GM18873 (cell line): ENCODE data around the gene GRAP.
"Not testable (repeated sequence)": the region's sequence is repeated elsewhere in the genome, so short reads cannot be mapped to it uniquely, and the experiment has no call there.

Source experiments
- ATAC-seq: cut with Tn5 transposase; IDR thresholded peaks from one replicate; pipeline ENCODE4 v1.9.1; 2021; ENCODE audit warnings: mild to moderate bottlenecking, moderate library complexity, moderate number of reproducible peaks; ENCODE audit not compliant: unreplicated experiment, low FRiP score

Gene GRAP

DNA sequence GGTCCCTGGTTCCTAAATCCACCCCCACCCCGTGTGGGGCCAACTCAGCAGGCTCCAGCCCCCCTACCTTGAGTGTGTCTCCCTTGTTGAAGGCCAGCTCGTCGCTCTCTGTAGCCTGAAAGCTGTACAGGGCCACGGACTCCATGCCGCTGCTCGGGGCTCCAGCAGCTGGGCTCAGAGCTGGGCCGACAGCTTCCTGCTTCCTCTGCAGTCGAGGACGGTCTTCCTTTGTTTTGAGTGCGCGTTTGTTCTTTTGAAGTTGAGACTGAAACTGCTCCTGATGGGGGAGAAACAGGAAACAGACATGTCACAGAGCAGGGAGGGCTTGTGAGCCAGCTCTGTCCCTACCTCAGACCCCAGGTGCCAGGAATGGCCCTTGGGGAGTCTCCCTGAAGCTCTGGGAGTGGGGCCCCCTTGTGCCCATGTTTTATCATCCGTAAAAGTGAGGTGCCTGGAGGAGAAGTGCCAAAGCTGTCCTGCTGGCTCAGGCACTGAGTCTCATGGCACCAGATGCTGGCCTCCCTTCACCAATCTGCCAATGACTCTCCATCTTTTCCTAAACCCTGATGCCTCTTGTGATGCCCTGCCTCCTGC, at the start of gene GRAP:
Gene GRAP (minus strand): TSS at position 176 of the 594 bp plus-strand sequence. CDS start 31 bp downstream, at position 145.
- not testable (repeated sequence) for ATAC-seq

DNA sequence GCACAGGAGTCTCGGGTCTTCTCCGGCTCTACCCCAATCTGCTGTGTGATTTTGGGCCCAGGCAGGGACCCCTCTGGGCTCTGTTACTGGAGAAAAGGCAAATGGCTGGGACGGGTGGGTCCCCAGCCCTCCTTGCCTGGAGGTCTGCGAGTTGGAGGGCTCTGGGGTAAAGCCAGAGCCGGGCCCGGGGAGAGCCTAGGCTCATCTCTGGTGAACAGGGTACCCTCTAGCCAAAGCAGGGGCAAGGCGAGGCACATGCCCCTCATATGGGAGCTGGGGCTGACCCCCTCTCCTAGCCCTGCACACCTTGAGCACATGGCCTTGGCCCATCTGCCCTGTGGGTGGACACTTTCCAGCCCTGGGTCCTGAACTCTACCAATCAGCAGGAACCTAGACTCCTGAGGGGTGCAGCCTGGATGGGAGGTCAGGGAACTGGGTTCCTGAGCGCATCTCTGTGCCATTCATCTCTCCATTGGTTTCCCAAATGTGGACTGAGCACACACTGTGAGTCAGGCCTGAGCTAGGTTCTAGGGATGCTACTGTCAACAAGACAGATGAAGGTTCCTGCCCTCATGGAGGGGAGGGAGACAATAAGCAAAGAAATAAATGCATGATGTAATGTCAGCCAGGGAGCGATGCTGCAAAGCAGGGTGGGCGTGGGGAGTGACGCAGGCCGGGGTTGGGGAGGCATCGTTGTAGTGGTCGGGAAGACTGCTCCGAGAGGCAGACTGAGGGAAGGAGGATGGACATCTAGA, 47.1 kb upstream of the GRAP start:
- not testable (repeated sequence) for ATAC-seq

DNA sequence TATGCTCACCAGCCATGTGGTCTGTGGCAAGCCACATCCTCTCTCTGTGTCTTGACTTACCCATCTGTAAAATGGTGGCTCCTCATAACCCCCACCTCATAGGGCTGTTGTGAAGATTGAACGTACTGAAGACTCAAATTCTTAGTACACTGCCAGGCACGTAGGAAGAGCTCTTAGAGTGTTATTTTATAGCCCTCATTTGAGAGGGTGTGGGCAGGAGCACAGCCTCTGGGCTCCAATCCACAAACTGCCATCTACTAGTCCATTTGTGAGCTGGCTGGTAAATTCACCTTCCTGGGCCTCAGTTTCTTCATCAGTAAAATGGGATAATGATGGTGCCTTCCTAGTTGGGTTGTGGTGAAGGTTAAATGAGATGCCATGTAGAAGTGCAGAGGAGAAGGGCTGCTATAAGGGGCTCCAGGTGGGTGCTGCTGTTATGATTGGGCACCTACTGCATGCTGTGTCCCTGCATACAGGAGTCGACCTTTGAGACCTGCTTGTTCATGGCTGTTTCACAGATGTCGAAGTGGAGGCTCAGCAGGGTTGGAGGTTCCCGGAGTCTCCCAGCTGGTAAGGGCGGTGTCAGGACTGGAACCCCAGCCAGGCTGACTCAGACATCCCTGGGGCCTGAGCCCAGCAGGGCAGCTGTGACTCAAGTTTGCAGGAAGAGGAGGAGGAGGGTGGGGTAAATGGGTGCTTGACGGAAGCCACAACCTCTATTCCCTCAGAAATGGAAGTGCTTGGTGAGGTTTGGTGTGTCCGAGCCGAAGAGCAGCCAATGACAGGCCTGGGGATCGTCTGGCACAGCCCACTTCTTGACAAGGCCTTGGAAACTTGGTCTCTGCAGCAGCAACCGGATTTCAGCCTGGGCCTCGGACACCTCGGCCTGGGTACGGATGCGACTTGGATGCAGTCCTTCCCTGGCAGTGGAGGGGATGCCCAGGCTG, 46.3 kb upstream of the GRAP start:
- not testable (repeated sequence) for ATAC-seq

DNA sequence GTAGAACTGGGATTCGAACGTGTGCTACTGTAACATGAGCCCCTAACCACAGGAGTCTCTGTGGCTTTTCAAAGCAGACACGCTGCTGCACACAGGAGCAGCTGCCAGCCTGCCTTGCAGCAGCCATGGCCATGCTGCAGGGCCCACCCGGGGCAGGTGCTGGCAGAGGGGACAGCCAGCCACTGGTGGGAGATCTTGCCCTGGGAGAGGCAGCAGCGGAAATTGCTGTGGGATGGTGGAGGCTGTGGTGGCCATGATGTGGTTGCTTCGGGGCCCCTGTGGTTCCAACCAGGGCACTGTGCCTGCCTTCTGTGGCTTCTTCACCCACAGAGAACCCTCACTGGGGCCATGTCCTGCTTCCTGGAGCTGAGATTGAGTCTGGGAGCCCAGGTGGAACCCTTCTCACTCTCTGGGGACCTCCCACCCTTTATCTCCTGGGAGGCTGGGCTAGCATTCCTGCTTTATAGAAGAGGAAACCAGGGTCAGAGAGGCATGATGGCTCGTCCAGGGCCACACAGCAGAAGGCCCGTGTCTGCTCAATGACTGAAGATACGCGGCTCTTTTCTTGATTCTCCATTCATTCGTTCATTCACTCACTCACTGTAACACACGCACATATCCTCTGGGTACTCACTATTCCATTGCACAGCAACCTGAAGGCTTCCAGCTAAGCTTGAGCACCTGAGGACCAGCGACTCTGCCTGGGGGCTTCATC, 43.5 kb upstream of the GRAP start:
- ATAC-seq, result peak; percentile 44

DNA sequence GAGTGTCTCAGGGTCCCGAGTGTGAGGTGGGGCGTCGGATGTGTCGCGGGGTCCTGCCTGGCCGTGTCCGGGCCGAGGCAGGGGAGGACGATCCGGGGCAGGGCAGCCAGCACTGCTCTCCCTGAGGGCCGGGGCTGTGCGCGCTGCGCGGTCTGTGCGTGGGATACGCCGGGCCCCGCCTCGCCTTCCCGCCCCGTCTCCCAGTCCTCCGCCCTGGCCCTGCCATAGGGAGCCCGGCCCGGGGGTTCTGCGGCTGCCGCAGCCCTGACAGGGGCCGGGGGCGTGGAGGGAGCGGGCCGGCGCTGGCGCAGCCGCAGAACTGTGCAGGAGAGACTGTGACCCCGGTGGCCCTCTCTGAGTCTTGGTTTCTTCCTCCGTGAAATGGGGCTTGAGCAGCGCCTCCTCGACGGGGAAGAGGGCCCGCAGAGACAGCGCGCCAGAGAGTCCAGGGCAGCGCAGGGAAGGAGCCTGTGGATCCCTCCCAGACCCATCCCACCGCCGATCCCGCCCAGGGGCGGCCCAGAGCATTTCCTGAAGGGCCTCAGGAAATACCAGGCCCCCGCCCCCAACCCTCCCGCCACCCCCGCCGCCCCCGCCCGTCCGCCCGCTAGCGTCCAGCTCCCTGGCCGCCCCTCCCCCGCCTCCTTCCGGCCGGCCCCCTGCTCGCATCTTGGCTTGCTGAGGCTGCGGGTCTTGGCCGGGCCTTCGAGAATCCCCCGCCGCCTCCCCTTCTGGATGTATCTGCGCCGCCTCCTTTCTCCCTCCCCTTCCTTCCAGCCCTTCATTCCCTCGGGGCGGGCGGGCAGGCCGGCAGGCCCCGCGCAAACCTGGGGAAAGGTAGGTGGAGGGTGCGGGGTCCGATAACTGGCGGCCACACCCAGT, 42.3 kb upstream of the GRAP start:
- ATAC-seq, result not testable (repeated sequence)

DNA sequence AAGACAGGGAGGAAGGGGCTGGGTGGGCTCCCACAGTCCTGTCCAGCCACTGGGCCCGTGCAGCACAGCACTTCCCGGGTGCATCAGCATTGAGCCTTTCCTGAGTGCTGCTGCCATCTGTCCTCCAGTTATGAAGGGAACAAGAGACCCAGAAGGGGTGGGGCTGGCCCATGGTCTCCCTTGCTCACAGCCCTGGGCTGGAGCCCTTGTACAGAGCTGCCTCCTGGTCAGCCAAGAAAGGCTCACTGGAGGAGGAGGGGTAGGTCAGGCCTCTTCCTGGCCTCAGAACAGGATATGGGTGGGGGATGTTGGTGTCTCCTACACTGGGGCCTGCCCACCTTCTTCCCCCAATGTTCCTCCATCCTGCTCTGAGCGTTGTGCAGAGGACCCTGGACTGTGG, 30.6 kb upstream of the GRAP start:
- ATAC-seq, result not testable (repeated sequence)

DNA sequence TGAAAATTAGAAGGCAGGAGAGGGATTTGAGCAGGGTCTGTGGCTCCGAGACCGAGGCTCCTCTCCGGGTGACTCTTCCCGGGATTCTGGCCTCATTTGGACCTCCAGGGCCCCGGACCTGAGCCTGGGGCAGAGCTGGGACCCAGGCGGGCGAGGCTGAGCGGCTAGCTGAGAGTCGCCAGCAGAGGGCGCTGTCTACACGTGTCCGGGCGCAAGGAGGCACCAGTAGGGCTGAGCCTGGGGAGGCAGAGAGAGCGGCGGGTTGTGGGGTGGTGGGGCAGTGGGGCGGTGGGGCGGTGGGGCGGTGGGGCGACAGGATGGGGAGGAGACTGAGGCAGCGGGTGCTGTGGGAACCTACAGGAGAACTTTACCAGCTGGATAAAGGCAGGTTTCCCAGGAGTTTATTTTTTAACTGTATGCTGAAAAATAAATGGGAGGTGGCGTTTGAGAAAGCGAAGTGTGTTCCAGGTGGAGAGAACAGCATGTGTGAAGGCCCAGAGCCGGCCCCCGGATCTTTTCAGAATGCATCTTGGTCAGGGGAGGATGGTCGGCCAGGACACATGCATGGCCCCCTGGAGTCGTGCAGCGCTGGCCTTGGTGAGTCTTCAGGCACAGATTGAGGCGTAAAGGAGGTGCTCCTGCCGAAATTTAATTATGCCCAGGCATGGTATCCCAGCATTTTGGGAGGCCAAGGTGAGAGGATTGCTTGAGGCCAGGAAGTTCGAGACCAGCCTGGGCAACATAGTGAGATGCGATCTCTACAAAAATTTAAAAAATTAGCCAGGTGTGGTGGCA, 29.8 kb upstream of the GRAP start:
- not testable (repeated sequence) for ATAC-seq

DNA sequence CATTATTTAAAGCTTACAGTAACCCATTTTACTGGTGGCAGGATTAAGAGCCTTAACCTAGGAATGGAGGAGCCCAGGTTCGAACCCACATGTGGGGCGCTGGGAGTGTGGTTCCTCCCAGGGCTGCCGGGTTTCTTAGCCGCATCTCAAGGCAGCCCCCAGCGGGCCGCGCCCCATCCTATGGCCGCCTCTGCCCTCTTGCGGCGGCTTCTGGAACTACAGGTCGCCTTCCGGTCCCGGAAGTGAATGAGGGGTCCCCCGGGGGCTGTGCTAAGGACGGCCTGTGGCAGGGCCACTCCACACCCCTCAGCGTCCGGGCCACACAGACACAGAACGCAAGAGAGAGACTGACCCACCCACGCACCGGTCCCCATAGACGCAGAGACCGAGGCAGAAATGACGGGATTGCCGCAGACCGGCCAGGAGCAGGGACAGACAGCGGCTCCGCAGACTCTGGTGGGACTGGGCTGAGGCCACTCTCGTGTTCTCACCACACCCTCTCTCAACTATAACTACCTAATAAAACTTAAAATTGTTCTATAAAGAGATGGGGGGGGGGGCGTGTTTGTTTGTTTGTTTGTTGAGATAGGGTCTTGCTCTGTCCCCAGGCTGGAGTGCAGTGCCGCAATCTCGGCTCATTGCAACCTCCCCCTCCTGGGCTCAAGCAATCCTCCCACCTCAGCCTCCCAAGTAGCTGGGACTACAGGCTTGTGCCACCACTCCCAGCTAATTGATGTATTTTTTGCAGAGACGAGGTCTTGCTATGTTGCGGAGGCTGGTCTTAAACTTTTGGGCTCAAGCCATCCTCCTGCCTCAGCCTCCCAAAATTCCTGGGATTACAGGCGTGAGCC, 23.8 kb upstream of the GRAP start:
- peak; percentile 52 for ATAC-seq

DNA sequence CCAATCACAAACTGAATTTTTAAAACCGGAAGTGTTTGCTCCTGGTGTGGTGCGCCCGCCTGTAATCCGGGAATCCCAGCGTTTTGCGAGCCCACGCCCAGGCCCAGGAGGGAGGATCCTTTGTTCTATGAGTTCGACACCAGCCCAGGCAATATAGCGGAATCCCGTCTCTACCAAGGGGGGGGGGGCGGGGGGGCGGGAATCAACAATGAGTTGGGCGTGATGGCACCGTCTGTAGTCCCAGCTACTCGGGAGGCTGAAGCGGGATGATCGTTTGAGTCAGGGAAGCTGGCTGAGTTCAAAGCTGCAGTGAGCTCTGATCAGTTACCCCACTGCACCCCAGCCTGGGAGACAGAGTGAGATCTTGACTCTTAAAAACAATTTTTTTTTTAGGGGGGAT, 17.6 kb upstream of the GRAP start:
- not testable (repeated sequence) for ATAC-seq

DNA sequence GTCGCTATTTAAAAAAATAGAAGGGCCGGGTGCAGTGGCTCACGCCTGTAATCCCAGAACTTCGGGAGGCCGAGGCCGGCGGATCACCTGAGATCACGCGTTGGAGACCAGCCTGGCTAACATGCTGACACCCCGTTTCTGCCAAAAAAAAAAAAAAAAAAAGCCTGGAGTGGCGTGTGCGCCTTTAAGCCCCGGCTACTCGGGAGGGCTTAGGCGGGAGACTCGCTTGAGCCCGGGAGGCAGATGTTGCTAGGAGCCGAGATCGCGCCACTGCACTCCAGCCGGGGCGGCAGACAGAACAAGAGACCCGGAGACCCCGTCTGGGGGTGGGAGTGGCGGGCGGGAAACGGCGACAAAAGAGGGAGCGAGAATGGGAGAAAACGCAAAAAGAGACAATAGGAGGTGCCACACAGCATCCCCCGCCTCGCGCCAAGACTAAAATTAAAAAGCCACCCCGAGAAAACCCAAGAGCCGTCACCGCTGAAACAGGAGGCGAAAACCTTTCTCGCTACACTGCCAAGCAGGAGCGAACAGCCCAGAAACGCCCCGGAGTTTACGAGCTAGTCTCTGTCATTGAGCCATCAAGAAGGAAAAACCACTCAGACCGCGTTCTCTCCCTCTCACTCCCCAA, 16.7 kb upstream of the GRAP start:
- ATAC-seq, result peak; percentile 18

DNA sequence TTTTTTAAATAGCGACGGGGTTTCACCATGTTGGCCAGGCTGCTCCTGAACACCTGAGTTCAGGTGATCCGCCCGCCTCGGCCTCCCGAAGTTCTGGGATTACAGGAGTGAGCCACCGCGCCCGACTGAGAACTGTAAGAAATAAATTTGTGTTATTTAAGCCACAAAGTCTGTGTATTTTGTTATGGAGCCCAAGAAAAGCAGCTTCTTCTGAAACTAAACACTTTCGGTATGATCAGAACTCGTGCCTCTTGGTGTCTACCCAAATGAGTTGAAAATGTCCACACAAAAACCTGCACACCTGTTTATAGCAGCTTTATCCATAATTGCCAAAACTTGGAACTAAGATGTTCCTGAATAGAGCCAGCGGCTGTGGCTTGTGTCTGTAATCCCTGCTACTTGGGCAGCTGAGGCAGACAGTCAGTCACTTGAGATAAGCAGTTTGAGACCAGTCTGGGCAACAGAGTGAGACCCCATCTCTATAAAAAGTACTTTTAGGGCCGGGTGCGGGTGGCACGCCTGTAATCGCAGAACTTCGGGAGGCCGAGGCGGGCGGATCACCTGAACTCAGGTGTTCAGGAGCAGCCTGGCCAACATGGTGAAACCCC, 16.1 kb upstream of the GRAP start:
- peak; percentile 40 for ATAC-seq

DNA sequence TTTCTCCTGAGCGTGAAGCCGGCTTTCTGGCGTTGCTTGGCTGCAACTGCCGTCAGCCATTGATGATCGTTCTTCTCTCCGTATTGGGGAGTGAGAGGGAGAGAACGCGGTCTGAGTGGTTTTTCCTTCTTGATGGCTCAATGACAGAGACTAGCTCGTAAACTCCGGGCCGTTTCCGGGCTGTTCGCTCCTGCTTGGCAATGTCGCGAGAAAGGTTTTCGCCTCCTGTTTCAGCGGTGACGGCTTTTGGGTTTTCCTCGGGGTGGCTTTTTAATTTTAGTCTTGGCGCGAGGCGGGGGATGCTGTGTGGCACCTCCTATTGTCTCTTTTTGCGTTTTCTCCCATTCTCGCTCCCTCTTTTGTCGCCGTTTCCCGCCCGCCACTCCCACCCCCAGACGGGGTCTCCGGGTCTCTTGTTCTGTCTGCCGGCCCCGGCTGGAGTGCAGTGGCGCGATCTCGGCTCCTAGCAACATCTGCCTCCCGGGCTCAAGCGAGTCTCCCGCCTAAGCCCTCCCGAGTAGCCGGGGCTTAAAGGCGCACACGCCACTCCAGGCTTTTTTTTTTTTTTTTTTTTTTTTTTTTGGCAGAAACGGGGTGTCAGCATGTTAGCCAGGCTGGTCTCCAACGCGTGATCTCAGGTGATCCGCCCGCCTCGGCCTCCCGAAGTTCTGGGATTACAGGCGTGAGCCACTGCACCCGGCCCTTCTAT, 15.4 kb upstream of the GRAP start:
- ATAC-seq, result peak; percentile 95

DNA sequence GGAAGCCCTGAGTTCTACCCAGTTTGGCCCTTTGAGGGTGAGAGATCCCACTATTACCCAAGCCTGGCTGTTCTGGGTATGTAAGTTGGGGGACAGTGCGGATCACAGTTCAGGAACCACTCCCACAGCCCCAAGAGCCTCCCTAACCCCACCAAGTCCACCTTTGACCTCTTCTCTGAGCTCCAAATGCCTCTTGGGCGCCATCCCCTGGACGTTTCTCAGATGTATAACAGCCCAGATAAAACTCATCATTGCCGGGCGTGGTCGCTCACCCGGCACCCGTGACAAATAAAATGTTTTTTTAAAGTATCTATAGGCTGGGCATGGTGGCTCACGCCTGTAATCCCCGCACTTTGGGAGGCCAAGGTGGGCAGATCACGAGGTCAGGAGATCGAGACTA, 8.7 kb upstream of the GRAP start:
- not testable (repeated sequence) for ATAC-seq

DNA sequence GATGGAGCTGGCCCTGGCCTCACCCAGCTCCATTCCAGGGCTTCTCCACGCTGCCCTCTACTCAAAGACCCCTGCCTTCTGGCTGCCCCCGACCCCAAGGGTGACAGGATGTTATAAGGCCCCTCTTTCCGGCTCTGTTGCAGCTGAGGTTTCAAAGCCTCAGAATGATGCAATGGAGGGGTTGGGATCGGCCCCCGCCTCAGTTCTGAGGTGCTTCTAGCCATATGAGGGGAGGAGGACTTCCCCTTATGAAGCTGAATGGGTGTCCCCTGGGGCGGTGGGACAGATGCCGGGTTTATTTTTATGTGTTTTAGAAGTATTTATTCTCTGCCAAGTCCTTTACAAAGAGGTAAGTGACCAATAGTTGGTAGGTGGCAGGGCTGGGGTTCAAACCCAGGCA, 2.1 kb upstream of the GRAP start:
- ATAC-seq, result not testable (repeated sequence)

DNA sequence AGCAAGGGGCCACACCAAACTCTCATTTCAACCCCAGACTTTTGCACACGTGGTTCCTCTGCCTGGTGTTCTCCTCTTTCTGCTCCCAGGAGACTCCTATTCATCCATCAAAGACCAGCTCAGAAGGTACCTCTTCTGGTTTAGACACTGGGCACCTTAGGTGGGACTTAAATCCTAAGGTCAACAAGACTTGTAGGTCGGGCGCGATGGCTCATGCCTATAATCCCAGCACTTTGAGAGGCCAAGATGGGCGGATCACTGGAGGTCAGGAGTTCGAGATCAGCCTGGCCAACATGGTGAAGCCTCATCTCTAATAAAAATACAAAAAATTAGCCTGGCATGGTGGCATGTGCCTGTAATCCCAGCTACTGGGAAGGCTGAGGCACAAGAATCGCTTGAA, 753 bp upstream of the GRAP start:
- ATAC-seq, result not testable (repeated sequence)

DNA sequence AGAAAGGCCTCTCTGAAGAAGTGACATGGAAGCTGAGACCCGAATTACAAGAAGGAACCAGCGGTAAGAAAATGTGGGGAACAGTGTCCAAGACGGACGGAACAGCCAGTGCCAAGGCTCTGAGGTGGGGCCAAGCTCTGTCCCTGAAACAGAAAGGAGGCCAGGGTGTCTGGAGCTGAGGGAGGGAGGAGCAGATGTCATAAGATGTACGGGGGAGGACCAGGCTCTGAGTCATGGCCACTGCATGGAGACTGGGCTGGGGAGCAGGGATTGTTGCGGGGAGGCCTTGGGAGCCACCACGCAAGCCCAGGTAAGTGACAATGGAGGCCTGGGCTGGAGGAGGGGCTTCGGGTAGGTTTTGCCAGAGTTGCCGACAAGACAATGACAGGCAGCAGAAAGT, 2.1 kb downstream of the GRAP start:
- ATAC-seq, result not testable (repeated sequence)
